Measurements from ENCODE around the gene ASIC5.

GRCh38 chr4:155901013-155901412 is 34.9 kb upstream of the ASIC5 start:
- TF ChIP-seq EZH2 (IDR thresholded peaks at IDR 0.05; ENCODE audit: borderline replicate concordance) (no peak), CTCF (IDR thresholded peaks at IDR 0.05; ENCODE audit: poor library complexity) (no peak)

Measured in hepatocyte (in vitro differentiated cells).